DMS153 treated with DMSO at 0.1 percent for 48 hours (cell line): ENCODE data around the gene CACNA1C.
"Not testable (repeated sequence)": the region's sequence is repeated elsewhere in the genome, so short reads cannot be mapped to it uniquely, and the experiment has no call there.

ENCODE experiments used
- DNase-seq: peaks from one replicate; lab custom pipeline; 2025; ENCODE audit not compliant: unreplicated experiment; lab: John Stamatoyannopoulos, UW

Gene CACNA1C

GRCh38 chr12:2678426-2678825 is 625.6 kb downstream of the CACNA1C start:
- DNase-seq, result no peak

- no peak for DNase-seq
These were observed 626.5 kb downstream of the CACNA1C start for GRCh38 chr12:2679068-2679815.

- no peak for DNase-seq
These were observed 627.3 kb downstream of the CACNA1C start for GRCh38 chr12:2679816-2680675.

- DNase-seq, result no peak
These were observed 627.9 kb downstream of the CACNA1C start for GRCh38 chr12:2680676-2681039.

- DNase-seq, result no peak
These were observed 628.8 kb downstream of the CACNA1C start for GRCh38 chr12:2681450-2682205.

- no peak for DNase-seq
These were observed 629.8 kb downstream of the CACNA1C start for GRCh38 chr12:2682296-2683251.

GRCh38 chr12:2683283-2684025 is 630.7 kb downstream of the CACNA1C start:
- DNase-seq, result no peak

- DNase-seq, result not testable (repeated sequence)
These were observed 631.2 kb downstream of the CACNA1C start for GRCh38 chr12:2684026-2684325.

GRCh38 chr12:2685620-2686279 is 633.0 kb downstream of the CACNA1C start:
- DNase-seq, result not testable (repeated sequence)

- DNase-seq, result no peak
These were observed 633.5 kb downstream of the CACNA1C start for GRCh38 chr12:2686280-2686646.

GRCh38 chr12:2687058-2687457 is 634.3 kb downstream of the CACNA1C start:
- no peak for DNase-seq

- no peak for DNase-seq
These were observed 634.9 kb downstream of the CACNA1C start for GRCh38 chr12:2687726-2688125.

GRCh38 chr12:2688381-2688931 is 635.7 kb downstream of the CACNA1C start:
- no peak for DNase-seq

- no peak for DNase-seq
These were observed 636.6 kb downstream of the CACNA1C start for GRCh38 chr12:2689393-2689792.

- no peak for DNase-seq
These were observed 637.1 kb downstream of the CACNA1C start for GRCh38 chr12:2689879-2690278.

GRCh38 chr12:2690348-2691005 is 637.7 kb downstream of the CACNA1C start:
- no peak for DNase-seq

GRCh38 chr12:2691006-2691344 is 638.2 kb downstream of the CACNA1C start:
- DNase-seq, result peak; percentile 37

GRCh38 chr12:2691345-2692071 is 638.7 kb downstream of the CACNA1C start:
- peak; percentile 29 for DNase-seq
